Ectodermal cell (in vitro differentiated cells): ENCODE data around the gene ABLIM1.

Source experiments
- H3K27ac ChIP-seq: 2 replicates; pipeline ENCODE4 v1.7.0; 2013; ENCODE audit warnings: mild to moderate bottlenecking, low read depth, low read length; ENCODE audit not compliant: insufficient read depth, poor library complexity, severe bottlenecking
- H3K27me3 ChIP-seq: 2 replicates; pipeline ENCODE4 v1.7.0; 2013; ENCODE audit warnings: mild to moderate bottlenecking, low read length; ENCODE audit not compliant: insufficient read depth, control insufficient read depth, poor library complexity, severe bottlenecking
- H3K36me3 ChIP-seq: one replicate; pipeline ENCODE4 v1.7.0; 2013; ENCODE audit warnings: low read length; ENCODE audit not compliant: control insufficient read depth, insufficient read depth
- H3K4me1 ChIP-seq: one replicate; pipeline ENCODE4 v1.7.0; 2013; ENCODE audit warnings: low read length; ENCODE audit not compliant: control insufficient read depth, insufficient read depth
- H3K4me3 ChIP-seq: 2 replicates; pipeline ENCODE4 v1.7.0; 2013; ENCODE audit warnings: low read depth, low read length, control low read depth; ENCODE audit not compliant: insufficient read depth
- H3K9me3 ChIP-seq: 2 replicates; pipeline ENCODE4 v1.7.0; 2013; ENCODE audit warnings: mild to moderate bottlenecking, low read length, moderate library complexity; ENCODE audit not compliant: control insufficient read depth
- WGBS, 2 experiments: methylation state at CpG; one replicate each; pipeline ENCODE4 v1.1.7; 2013; ENCODE audit warnings: missing lambda C conversion rate in 2 of 2; 5-methylcytosine and 5-hydroxymethylcytosine counted together

ABLIM1 gene

DNA sequence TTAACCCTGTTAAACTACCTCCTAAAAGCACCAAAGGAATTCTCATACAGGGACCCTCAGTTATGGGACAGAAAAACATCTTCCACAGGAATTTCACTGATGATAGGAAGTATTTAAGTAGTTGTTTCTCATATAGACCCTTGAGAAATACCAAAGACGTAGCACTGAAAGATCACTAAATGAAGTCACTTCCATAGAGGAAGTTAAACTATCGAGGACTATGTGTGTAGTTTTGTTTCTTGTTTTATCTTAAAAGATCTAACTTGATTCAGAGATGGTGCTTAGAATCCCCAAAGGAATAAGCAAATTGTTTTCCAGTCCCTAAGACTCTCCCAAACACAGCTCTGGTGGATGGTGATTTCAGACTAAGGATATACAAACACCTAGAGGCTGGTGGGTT lies 159.0 kb downstream of the ABLIM1 start:
- no peaks in the 10 kb centered on the region for H3K36me3 ChIP-seq
- no peak overlapping the region for H3K27ac ChIP-seq
- no peaks in the 10 kb centered on the region for H3K9me3 ChIP-seq
- H3K4me1 ChIP-seq = no peaks in the 10 kb centered on the region
- WGBS, 2 experiments = 77 to 83% methylated on average over 2 of the region's 2 CpGs
- H3K4me3 ChIP-seq = no peak overlapping the region
- H3K27me3 ChIP-seq = no peaks in the 10 kb centered on the region

DNA sequence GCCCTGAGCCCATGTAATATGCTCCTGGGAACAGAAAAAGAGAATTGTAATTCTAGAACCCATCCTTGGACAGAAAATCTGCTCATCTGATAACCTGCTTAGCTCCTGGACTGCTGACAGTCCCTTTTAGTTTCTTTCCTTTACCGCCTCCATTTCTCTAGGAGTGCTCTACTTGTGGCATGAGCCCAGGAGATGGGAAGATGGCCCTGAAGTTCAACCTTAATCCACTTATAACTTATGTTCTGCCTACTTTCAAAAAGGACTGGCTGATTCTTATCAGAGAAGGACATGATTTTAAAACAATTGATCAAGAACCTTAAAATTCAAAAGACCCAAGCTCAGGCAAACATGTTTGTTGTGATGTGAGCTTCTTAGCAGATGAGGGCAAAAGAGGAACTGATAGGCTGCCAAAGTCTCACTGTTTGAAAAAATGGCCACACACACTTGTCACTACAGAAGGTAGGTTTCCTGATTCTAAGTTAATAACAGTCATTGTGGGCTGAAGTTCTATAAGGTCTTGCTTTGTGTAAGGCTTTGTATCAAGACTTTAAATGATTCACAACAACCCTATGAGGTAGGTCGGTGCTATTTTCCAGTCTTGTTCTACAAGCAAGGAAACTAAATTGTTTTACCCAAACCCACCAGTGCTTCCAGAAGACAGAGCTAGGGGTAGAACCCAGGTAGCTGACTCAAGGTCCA lies 159.5 kb downstream of the ABLIM1 start:
- Histone ChIP-seq H3K27me3 (no peaks in the 10 kb centered on the region), H3K36me3 (no peaks in the 10 kb centered on the region), H3K4me3 (no peak overlapping the region), H3K9me3 (no peaks in the 10 kb centered on the region), H3K4me1 (no peaks in the 10 kb centered on the region), H3K27ac (no peak overlapping the region)
- 97% methylated on average over 2 of the region's 2 CpGs for WGBS, 2 experiments

DNA sequence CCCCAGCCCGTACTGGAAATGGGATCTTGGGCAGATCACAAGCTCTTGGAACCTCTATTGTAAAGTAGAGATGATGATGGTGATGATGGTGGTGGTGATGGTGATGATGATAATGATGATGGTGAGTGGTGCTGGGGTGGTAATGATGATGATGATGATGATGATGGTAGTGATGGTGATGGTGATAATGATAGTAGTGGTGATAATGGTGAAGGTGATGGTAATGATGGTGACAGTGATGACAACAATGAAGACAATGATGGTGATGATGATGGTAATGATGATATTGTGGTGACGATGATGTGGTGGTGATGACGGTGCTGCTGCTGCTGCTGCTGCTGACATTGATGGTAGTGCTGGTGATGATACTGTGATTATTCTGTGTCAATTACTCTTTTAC lies 162.8 kb downstream of the ABLIM1 start:
- no peaks in the 10 kb centered on the region for H3K9me3 ChIP-seq
- peaks cover 2% of the 10 kb centered on the region for H3K4me1 ChIP-seq
- no peaks in the 10 kb centered on the region for H3K27me3 ChIP-seq
- no peak overlapping the region for H3K4me3 ChIP-seq
- WGBS, 2 experiments = 86 to 96% methylated on average over 3 of the region's 3 CpGs
- no peaks in the 10 kb centered on the region for H3K36me3 ChIP-seq
- H3K27ac ChIP-seq = no peak overlapping the region

DNA sequence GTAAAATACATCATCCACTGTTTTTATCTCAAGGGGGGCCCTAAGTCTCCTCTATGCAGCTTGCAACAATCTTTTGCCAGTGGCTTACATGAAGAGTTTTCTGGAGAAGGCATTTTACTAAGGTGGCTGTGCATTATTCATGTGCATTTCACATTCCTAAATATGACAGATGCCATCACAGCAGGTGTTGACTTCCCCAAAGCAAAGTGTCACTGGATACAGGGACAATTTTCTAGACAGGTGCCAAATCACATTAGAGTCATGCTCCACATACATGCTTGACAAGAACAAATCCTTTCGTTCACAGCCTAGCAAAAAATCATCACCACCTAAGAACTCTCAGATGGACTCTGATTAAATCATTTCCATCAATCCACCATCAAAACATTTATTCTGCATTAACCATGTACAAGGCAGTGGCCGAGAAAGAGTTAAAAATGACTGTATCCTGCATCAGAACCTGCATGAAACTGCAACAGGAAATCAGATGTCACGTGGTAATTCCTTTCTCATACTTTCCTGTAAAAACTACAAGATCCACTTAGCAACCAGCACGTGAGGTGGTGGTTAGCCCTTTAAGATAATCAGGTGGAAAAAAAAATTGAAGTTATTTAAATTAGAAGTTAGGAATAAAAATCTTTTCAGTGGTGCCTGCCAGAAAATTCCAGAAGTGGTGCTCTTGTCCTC lies 165.6 kb downstream of the ABLIM1 start:
- Histone ChIP-seq H3K36me3 (no peaks in the 10 kb centered on the region), H3K4me1 (peaks cover 14% of the 10 kb centered on the region), H3K9me3 (no peaks in the 10 kb centered on the region), H3K27ac (no peak overlapping the region), H3K27me3 (no peaks in the 10 kb centered on the region), H3K4me3 (no peak overlapping the region)
- 76 to 78% methylated on average over 4 of the region's 4 CpGs for WGBS, 2 experiments

DNA sequence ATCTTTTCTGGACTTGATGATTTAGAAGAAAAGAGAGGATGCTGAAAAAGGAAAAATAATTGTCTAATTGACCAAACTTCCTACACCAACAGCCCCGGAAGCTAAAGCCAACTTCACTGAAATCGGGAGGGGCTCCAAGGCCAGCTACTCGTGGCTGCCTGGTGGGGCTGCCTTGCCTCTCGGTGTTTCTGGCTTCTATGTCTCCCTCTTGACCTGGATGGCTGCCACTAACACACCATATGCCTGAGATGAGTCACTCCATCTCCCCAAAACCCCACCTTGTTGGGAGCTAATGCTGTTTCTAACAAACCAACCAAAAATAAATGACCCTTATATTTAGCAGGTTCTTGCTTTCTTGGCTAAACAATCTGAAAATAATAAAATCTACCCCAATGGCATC lies 166.1 kb downstream of the ABLIM1 start:
- Histone ChIP-seq H3K27ac (no peak overlapping the region), H3K4me1 (peaks cover 14% of the 10 kb centered on the region), H3K9me3 (no peaks in the 10 kb centered on the region), H3K36me3 (no peaks in the 10 kb centered on the region), H3K4me3 (no peak overlapping the region), H3K27me3 (no peaks in the 10 kb centered on the region)
- WGBS, 2 experiments = 75 to 86% methylated on average over 4 of the region's 4 CpGs

DNA sequence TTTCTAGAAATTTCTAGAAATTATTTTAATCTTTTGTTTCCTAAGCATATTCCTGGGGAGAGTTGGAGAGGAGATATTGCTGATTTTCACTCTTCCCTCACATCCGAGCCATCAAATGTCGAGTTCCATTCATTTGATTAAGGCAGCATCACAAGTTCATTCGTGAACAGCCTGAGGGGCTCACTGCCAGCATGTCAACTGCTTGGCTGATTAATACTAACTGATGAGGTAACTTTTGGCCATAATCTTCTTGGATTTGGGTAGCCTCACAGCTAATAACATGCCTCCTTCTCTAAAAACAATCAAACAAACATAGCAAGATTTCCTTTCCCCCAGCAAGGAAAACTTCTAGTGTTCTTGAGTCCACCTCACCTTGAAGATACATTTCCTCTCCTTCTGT lies 166.7 kb downstream of the ABLIM1 start:
- Histone ChIP-seq H3K36me3 (no peaks in the 10 kb centered on the region), H3K4me1 (peaks cover 14% of the 10 kb centered on the region)
- WGBS, 2 experiments = 91 to 92% methylated on average over 3 of the region's 3 CpGs

DNA sequence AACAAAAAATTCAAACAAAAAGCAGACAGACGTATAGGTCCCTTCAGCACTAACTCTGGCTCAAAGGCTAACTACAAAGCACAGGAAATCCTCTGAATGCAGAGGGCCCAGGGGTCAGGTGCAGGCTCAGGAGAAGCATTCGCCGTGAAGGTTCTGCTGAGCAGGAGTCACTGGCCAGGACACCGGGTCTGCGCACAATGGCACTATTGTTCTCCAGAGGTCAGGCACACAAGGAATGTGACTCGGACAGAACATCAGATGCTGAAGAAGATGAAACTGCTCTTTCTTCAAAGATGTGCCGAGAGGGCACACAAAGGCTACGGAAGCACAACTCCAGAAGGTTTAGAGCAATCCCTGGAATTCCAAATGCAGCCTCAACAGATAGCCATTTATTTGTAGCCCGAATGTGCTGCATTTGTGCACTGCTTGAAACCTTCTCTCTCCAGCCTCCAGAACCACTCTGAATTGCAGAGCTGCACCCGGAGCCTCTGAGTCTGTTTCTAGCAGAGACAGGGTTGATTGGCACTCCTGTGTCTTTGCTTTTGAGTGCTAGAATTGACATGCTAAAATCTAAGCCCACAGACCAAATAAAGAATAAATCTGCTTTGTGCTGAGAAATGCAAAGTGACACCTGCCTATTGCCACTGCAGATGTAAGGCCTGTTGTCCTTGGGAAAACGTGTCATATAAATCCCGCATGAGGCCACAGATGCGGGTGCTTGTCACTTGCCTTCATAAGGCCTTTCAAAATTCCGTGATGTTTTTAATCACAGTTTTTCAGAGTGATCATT lies 168.4 kb downstream of the ABLIM1 start:
- H3K4me3 ChIP-seq = no peak overlapping the region
- peak overlapping the region; percentile 64 for H3K27ac ChIP-seq
- peaks cover 14% of the 10 kb centered on the region for H3K4me1 ChIP-seq
- H3K27me3 ChIP-seq = no peaks in the 10 kb centered on the region
- H3K9me3 ChIP-seq = no peaks in the 10 kb centered on the region
- 28 to 37% methylated on average over 14 of the region's 14 CpGs for WGBS, 2 experiments
- peaks cover 4% of the 10 kb centered on the region for H3K36me3 ChIP-seq

More for the DNA sequence above, 166.7 kb downstream of the ABLIM1 start:
- Histone ChIP-seq H3K27me3 (no peaks in the 10 kb centered on the region), H3K4me3 (no peak overlapping the region), H3K9me3 (no peaks in the 10 kb centered on the region), H3K27ac (no peak overlapping the region)

DNA sequence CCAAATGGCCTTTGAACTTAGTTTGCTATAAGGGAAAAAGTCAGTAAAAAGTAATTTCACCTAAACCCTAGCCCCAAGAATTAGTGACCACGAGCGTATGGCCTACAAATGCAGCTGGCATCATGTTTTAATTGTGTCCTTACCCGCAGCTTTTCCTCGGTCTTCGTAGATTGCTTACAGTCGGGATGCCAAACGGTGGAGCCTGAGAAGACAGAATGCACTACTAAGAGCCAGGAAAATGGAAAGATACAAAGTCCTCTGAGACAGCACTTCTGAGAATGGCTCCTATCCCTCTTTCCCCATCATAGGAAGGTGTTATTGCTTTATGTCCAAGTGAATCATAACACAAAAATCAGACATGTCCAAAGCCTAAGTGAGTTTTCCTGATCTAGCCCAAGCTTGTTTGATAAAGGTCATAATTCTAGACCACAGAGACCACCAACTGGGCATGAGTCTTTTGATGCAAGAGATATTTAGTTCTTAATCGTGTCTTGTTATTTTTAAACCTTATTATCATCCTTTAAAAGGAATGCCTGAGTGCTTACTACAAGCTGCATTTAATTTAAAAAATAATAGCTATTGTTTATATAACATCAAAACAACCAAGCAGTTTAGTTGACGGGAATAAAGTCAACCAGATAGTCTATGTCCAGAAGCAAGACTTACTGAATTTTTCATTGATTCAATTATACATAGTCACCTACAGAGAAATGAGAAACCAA lies 170.1 kb downstream of the ABLIM1 start:
- Histone ChIP-seq H3K27ac (no peak overlapping the region), H3K4me1 (peaks cover 14% of the 10 kb centered on the region), H3K27me3 (no peaks in the 10 kb centered on the region), H3K36me3 (peaks cover 6% of the 10 kb centered on the region), H3K9me3 (no peaks in the 10 kb centered on the region), H3K4me3 (no peak overlapping the region)
- WGBS, 2 experiments = 93 to 99% methylated on average over 7 to 8 of the region's 9 CpGs

DNA sequence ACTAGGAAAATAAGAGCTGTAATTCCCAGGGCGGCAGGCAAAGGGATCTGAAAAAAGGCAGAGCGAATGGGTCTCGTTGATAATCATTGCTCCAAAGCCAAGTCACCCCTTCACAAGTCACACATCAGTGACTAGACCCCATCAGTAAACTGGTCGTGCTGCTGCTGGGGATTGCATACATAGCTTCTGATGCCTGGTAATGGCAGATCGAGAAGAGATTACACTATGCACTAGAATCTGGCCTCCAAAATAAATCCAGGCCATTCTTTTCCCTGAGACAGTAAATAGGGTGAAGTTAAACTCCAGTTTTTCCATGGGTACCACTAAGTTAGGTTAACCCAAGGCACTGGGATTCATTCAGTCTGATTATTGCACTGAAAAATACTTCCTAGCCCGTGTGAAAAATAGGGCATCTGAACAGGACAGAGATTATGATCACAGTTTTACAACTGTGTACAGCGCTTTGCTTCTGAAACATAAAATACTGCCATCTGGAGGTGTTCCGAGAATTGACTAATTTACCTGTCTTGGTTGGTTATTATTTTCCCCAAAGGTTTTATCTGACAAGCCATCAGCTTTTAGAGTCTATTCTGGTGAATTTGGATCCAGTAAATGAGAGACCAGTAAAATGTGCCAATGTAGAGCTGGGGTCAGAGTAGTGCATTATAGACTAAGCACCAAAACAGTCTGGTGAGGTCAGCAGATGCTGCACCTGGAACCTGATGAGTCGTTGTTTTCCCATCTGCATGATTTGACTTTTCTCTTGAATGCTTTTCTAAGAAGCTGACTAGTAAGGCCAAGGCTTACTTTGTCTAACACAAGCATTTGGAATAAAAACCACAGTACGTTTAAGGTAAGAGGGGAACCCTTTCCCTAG lies 170.9 kb downstream of the ABLIM1 start:
- Histone ChIP-seq H3K36me3 (peaks cover 6% of the 10 kb centered on the region), H3K4me1 (peaks cover 14% of the 10 kb centered on the region), H3K27ac (no peak overlapping the region), H3K4me3 (no peak overlapping the region), H3K27me3 (no peaks in the 10 kb centered on the region), H3K9me3 (no peaks in the 10 kb centered on the region)
- WGBS, 2 experiments = 94% methylated on average over 10 of the region's 10 CpGs
